H1 (cell line): ENCODE measurements around the gene LFNG.
"Not testable (repeated sequence)": the region's sequence is repeated elsewhere in the genome, so short reads cannot be mapped to it uniquely, and the experiment has no call there.

Source experiments
- ATF3 ChIP-seq: IDR thresholded peaks from 2 replicates; pipeline ENCODE4 v1.6.1; 2011; ENCODE audit warnings: low read depth, mild to moderate bottlenecking, low read length; ENCODE audit not compliant: insufficient read depth
- CTCF ChIP-seq, 3 experiments: IDR thresholded peaks; 1 replicate in 2 of 3; 2 replicates in 1 of 3; pipeline versions ENCODE4 v1.5.1 to v1.6.1; 2011; ENCODE audit warnings: low read length in 3 of 3, mild to moderate bottlenecking in 3 of 3, inconsistent platforms in 2 of 3, low read depth in 1 of 3, moderate library complexity in 1 of 3; ENCODE audit not compliant: insufficient read depth in 1 of 3; ENCODE audit errors: control extremely low read depth in 1 of 3
- E2F6 ChIP-seq: IDR thresholded peaks from 2 replicates; pipeline ENCODE4 v1.6.1; 2012; ENCODE audit warnings: inconsistent platforms
- EP300 ChIP-seq, 2 experiments: IDR thresholded peaks; 1 replicate in 1 of 2; 2 replicates in 1 of 2; pipeline ENCODE4 v1.6.1; 2011 to 2012; ENCODE audit warnings: low read depth in 2 of 2, low read length in 2 of 2, mild to moderate bottlenecking in 2 of 2, borderline replicate concordance in 1 of 2, inconsistent platforms in 1 of 2, moderate library complexity in 1 of 2
- EZH2 ChIP-seq: fragments of 200-600 bp; sonication (generic); IDR thresholded peaks from 2 replicates; pipeline ENCODE4 v1.7.1; 2012; ENCODE audit warnings: low read depth, mild to moderate bottlenecking, moderate library complexity, low read length, inconsistent platforms; ENCODE audit not compliant: severe bottlenecking
- JUND ChIP-seq: IDR thresholded peaks from 2 replicates; pipeline ENCODE4 v1.6.1; 2011; ENCODE audit warnings: mild to moderate bottlenecking, improper control_type of control experiment, low read length
- MAX ChIP-seq: IDR thresholded peaks from 2 replicates; pipeline ENCODE4 v1.6.1; 2012; ENCODE audit warnings: inconsistent platforms
- NRF1 ChIP-seq: IDR thresholded peaks from 2 replicates; pipeline ENCODE4 v1.6.1; 2011; ENCODE audit warnings: mild to moderate bottlenecking, low read depth, low read length, improper control_type of control experiment
- POLR2A ChIP-seq, 2 experiments: IDR thresholded peaks; 1 replicate in 1 of 2; 2 replicates in 1 of 2; pipeline ENCODE4 v1.6.1; 2011; ENCODE audit warnings: low read depth in 2 of 2, low read length in 2 of 2, mild to moderate bottlenecking in 2 of 2; ENCODE audit errors: control extremely low read depth in 1 of 2
- POLR2AphosphoS5 ChIP-seq: IDR thresholded peaks from 2 replicates; pipeline ENCODE4 v1.6.1; 2011; ENCODE audit warnings: low read depth, low read length
- RBBP5 ChIP-seq: IDR thresholded peaks from 2 replicates; pipeline ENCODE4 v1.7.1; 2012; ENCODE audit warnings: low read depth, mild to moderate bottlenecking, inconsistent platforms, low read length, moderate library complexity, borderline replicate concordance
- TAF1 ChIP-seq: IDR thresholded peaks from 2 replicates; pipeline ENCODE4 v1.6.1; 2011; ENCODE audit warnings: mild to moderate bottlenecking, low read depth, low read length
- YY1 ChIP-seq: IDR thresholded peaks from 2 replicates; pipeline ENCODE4 v1.6.1; 2011; ENCODE audit warnings: low read depth, mild to moderate bottlenecking, low read length

DNA sequence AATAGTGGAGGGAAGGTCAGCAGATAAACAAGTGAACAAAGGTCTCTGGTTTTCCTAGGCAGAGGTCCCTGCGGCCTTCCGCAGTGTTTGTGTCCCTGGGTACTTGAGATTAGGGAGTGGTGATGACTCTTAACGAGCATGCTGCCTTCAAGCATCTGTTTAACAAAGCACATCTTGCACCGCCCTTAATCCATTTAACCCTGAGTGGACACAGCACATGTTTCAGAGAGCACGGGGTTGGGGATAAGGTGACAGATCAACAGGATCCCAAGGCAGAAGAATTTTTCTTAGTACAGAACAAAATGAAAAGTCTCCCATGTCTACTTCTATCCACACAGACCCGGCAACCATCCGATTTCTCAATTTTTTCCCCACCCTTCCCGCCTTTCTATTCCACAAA is 14.0 kb downstream of the LFNG start:
- TF ChIP-seq CTCF (IDR thresholded peaks at IDR 0.05; ENCODE audit: control extremely low read depth in 1 of 3, insufficient read depth in 1 of 3, low read depth in 1 of 3, low read length in 3 of 3); POLR2A (IDR thresholded peaks at IDR 0.05; ENCODE audit: control extremely low read depth in 1 of 2, low read depth in 2 of 2, low read length in 2 of 2); TAF1; YY1; EP300 (IDR thresholded peaks at IDR 0.05; ENCODE audit: borderline replicate concordance in 1 of 2, low read depth in 2 of 2, low read length in 2 of 2); NRF1; EZH2; RBBP5; ATF3; E2F6; POLR2AphosphoS5; JUND; MAX: not testable (repeated sequence)
